ENCODE data around the gene HTN3. TPM values are rescaled to one million over a fixed set of nuclear protein-coding genes. Genes with fewer than 3 reads are reported as not detected.

The HTN3 gene
- total RNA-seq, 1 experiment from 2014 or later = not detected

- no peak for TF ChIP-seq ZNF425 (CRISPR knock-in tag; conservative IDR thresholded peaks at IDR 0.05)
- no peak for TF ChIP-seq ZMAT4 (CRISPR knock-in tag; IDR thresholded peaks at IDR 0.05)
- no peak for TF ChIP-seq ZNF219 (CRISPR knock-in tag; IDR thresholded peaks at IDR 0.05; ENCODE audit: borderline replicate concordance)
- TF ChIP-seq NFATC4 (CRISPR knock-in tag; IDR thresholded peaks at IDR 0.05) = no peak
- TF ChIP-seq ATF2 (CRISPR knock-in tag; IDR thresholded peaks at IDR 0.05; ENCODE audit: borderline replicate concordance, low read depth) = no peak
These were observed 41.6 kb upstream of the HTN3 start (continued) for GRCh38 chr4:69986663-69987062.

GRCh38 chr4:69991016-69991415 is 37.2 kb upstream of the HTN3 start:
- no peak for TF ChIP-seq NR1H2 (CRISPR knock-in tag; IDR thresholded peaks at IDR 0.05)
- TF ChIP-seq E2F5 (CRISPR knock-in tag; IDR thresholded peaks at IDR 0.05) = no peak
- TF ChIP-seq RORB (CRISPR knock-in tag; IDR thresholded peaks at IDR 0.05) = no peak
- no peak for TF ChIP-seq ATF6 (CRISPR knock-in tag; IDR thresholded peaks at IDR 0.05)
- no peak for TF ChIP-seq FOXK1 (CRISPR knock-in tag; IDR thresholded peaks at IDR 0.05)
- no peak for TF ChIP-seq PRDM15 (CRISPR knock-in tag; IDR thresholded peaks at IDR 0.05)
- no peaks in the 10 kb centered on the region for H3K9me3 Mint-ChIP-seq
- H3K4me1 Mint-ChIP-seq = no peaks in the 10 kb centered on the region
- no peak for DNase-seq (ENCODE audit: low spot score)
- ChIA-PET CTCF (no interaction called here), POLR2A (no interaction called here)
- no peak overlapping the region for H3K4me3 Mint-ChIP-seq
- no peak overlapping the region for H3K27ac Mint-ChIP-seq
- no peak for ATAC-seq
- no peaks in the 10 kb centered on the region for H3K36me3 Mint-ChIP-seq
- no peaks in the 10 kb centered on the region for H3K27me3 Mint-ChIP-seq (ENCODE audit: low read depth)

GRCh38 chr4:69994782-69995181 is 33.5 kb upstream of the HTN3 start:
- ChIA-PET CTCF (no interaction called here), POLR2A (no interaction called here)
- no peaks in the 10 kb centered on the region for H3K9me3 Mint-ChIP-seq
- no peaks in the 10 kb centered on the region for H3K36me3 Mint-ChIP-seq
- no peak overlapping the region for H3K27ac Mint-ChIP-seq
- H3K27me3 Mint-ChIP-seq (ENCODE audit: low read depth) = no peaks in the 10 kb centered on the region
- DNase-seq (ENCODE audit: low spot score) (no peak), ATAC-seq (no peak)
- no peak overlapping the region for H3K4me3 Mint-ChIP-seq
- peaks cover 3% of the 10 kb centered on the region; the same call in 1 of the 2 replicates for H3K4me1 Mint-ChIP-seq
- TF ChIP-seq JUN (CRISPR knock-in tag; IDR thresholded peaks at IDR 0.05) = no peak
- TF ChIP-seq ATF1 (CRISPR knock-in tag; IDR thresholded peaks at IDR 0.05) = no peak
- TF ChIP-seq ZNF396 (CRISPR knock-in tag; IDR thresholded peaks at IDR 0.05; ENCODE audit: borderline replicate concordance) = no peak
- no peak for TF ChIP-seq FOXP1 (CRISPR knock-in tag; IDR thresholded peaks at IDR 0.05; ENCODE audit: borderline replicate concordance)
- no peak for TF ChIP-seq ZNF512 (CRISPR knock-in tag; IDR thresholded peaks at IDR 0.05; ENCODE audit: borderline replicate concordance)
- no peak for TF ChIP-seq TEAD1 (CRISPR knock-in tag; IDR thresholded peaks at IDR 0.05)
- TF ChIP-seq ELF4 (CRISPR knock-in tag; IDR thresholded peaks at IDR 0.05; ENCODE audit: low read depth) = no peak

All from WTC11 (cell line).